ENCODE measurements around the gene FRMD4A. TPM values are rescaled to one million over a fixed set of nuclear protein-coding genes. Genes with fewer than 3 reads are reported as not detected.

FRMD4A gene
- total RNA-seq, 1 experiment from 2014 or later: 7.0 TPM

DNA sequence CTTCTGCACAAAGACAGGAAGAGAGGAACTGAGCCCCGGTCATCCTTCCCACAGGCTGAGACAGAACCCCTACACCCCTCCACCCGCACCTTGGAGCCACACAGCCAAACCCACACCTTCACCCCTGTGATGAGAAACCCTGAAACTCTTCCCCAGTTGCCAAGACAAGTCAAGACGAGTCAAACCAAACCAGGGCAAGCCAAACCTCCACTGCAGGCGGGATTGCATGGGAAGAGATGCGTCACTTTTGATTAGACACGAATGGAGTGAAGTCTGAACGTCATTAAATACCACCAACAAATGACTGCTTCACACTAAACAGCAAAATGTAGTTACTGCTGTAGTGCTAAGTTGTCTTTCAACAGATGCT lies 670.2 kb downstream of the FRMD4A start:
- BruUV-seq (replicated peaks): no TSS peak
- Mint-ChIP-seq H3K4me3 (ENCODE audit: low read depth, unreplicated experiment) (no peak overlapping the region), H3K27ac (ENCODE audit: unreplicated experiment) (no peak overlapping the region), H3K27me3 (ENCODE audit: unreplicated experiment) (no peaks in the 10 kb centered on the region), H3K9me3 (ENCODE audit: low read depth, unreplicated experiment) (no peaks in the 10 kb centered on the region), H3K4me1 (ENCODE audit: low read depth, unreplicated experiment) (no peaks in the 10 kb centered on the region), H3K36me3 (ENCODE audit: insufficient read depth, unreplicated experiment) (peaks cover 6% of the 10 kb centered on the region)
- no peak for TF ChIP-seq CTCF (IDR thresholded peaks at IDR 0.05; ENCODE audit: unreplicated experiment)
- CTCF ChIA-PET: no interaction called here
- intact Hi-C loops (cut with micrococcal nuclease; ENCODE audit: unreplicated experiment): loop anchor here (1.0 kb wide), 1 partner anchor 118 kb away; no protein-coding TSS in a partner anchor
- no peak for DNase-seq

GRCh38 chr10:13659887-13660550 lies 670.7 kb downstream of the FRMD4A start:
- Mint-ChIP-seq H3K27ac (ENCODE audit: unreplicated experiment) (no peak overlapping the region), H3K4me3 (ENCODE audit: low read depth, unreplicated experiment) (no peak overlapping the region), H3K36me3 (ENCODE audit: insufficient read depth, unreplicated experiment) (peaks cover 6% of the 10 kb centered on the region), H3K9me3 (ENCODE audit: low read depth, unreplicated experiment) (no peaks in the 10 kb centered on the region), H3K4me1 (ENCODE audit: low read depth, unreplicated experiment) (no peaks in the 10 kb centered on the region), H3K27me3 (ENCODE audit: unreplicated experiment) (no peaks in the 10 kb centered on the region)
- peak; percentile 53 for DNase-seq
- intact Hi-C loops (cut with micrococcal nuclease; ENCODE audit: unreplicated experiment): loop anchor here (1.0 kb wide), 1 partner anchor 118 kb away; no protein-coding TSS in a partner anchor
- CTCF ChIA-PET: interaction anchor here (0.6 to 0.7 kb wide), 2 partner anchors 23 to 98 kb away, joined by 5 to 6 read pairs; no protein-coding TSS in a partner anchor
- peak; percentile 78 for TF ChIP-seq CTCF (IDR thresholded peaks at IDR 0.05; ENCODE audit: unreplicated experiment)
- no TSS peak for BruUV-seq (replicated peaks)

DNA sequence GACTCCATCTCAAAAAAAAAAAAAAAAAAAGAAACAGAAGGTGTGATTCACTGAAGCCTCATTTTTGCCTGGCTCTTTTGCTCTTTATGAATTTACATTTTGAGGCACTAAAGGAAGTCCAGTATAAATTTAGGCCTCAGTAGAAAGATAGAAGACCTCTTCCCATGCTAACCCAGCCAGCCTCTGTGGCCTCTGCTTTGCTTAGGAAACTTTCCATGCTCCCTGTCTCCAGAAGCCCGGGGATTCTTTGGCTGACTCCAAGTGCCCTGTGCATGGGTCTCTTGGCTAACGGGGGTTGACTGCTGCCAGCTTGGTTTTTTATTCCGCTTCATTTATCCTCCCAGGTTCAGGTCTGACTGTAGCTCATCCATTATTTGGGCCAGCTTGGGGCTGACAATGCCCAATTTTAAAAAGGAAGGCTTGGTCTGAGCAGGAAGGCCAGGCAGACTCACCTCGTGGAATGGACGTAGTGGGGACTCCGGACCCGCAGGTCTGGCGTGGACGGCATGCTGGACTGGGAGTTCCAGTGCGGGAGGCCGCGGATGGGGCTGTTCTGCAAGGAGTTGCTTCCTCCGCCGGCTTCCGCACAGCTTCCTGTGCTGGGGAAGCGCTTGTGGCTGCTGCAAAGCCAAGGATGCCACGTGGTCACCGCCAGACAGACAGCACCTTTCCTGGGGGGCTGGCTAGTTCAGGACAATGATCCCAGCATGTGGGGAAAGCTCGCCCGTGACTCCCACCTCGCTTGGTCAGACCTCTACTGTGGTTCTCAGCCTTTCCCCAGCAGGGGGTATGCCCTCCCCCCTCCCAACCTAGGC lies 671.6 kb downstream of the FRMD4A start:
- BruUV-seq (replicated peaks): no TSS peak
- Mint-ChIP-seq H3K27ac (ENCODE audit: unreplicated experiment) (no peak overlapping the region), H3K36me3 (ENCODE audit: insufficient read depth, unreplicated experiment) (peaks cover 10% of the 10 kb centered on the region), H3K9me3 (ENCODE audit: low read depth, unreplicated experiment) (no peaks in the 10 kb centered on the region), H3K4me3 (ENCODE audit: low read depth, unreplicated experiment) (no peak overlapping the region), H3K4me1 (ENCODE audit: low read depth, unreplicated experiment) (no peaks in the 10 kb centered on the region), H3K27me3 (ENCODE audit: unreplicated experiment) (no peaks in the 10 kb centered on the region)
- CTCF ChIA-PET: interaction anchor here (0.7 kb wide), 1 partner anchor 99 kb away, joined by 5 read pairs; no protein-coding TSS in a partner anchor
- intact Hi-C loops (cut with micrococcal nuclease; ENCODE audit: unreplicated experiment): no loop called here
- TF ChIP-seq CTCF (IDR thresholded peaks at IDR 0.05; ENCODE audit: unreplicated experiment): no peak
- no peak for DNase-seq

- DNase-seq: no peak
- no peak overlapping the region for H3K27ac Mint-ChIP-seq (ENCODE audit: unreplicated experiment)
- no TSS peak for BruUV-seq (replicated peaks)
- H3K27me3 Mint-ChIP-seq (ENCODE audit: unreplicated experiment): no peaks in the 10 kb centered on the region
- TF ChIP-seq CTCF (IDR thresholded peaks at IDR 0.05; ENCODE audit: unreplicated experiment): no peak
- no peak overlapping the region for H3K4me3 Mint-ChIP-seq (ENCODE audit: low read depth, unreplicated experiment)
- CTCF ChIA-PET: no interaction called here
- intact Hi-C loops (cut with micrococcal nuclease; ENCODE audit: unreplicated experiment): no loop called here
- no peaks in the 10 kb centered on the region for H3K9me3 Mint-ChIP-seq (ENCODE audit: low read depth, unreplicated experiment)
- H3K36me3 Mint-ChIP-seq (ENCODE audit: insufficient read depth, unreplicated experiment): peaks cover 12% of the 10 kb centered on the region
- no peaks in the 10 kb centered on the region for H3K4me1 Mint-ChIP-seq (ENCODE audit: low read depth, unreplicated experiment)
Measured at GRCh38 chr10:13658264-13658663, 672.5 kb downstream of the FRMD4A start.
